Measurements from ENCODE around the gene CHGA. TPM values are rescaled to one million over a fixed set of nuclear protein-coding genes. Genes with fewer than 3 reads are reported as not detected.

CHGA gene
- total RNA-seq, 2 experiments from 2014 or later: not detected

DNA sequence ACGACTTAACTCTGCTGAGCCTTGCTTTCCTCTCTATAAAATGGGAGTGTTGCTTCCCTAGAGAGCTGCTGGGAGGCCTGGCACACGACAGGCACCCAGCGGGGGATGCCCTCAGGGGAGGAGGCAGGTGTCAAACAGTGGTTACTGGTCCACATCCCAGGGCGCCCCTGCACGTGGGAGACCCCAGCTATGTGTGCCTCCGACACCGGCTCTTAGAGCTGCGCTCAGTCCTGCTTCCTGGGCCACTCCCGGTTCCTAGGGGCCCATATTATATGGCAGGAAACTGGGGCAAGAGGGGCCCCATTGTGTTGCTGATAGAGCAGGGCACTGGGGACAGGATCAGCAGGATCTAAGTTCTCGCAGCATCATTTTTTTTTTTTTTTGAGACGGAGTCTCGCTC lies 47.3 kb downstream of the CHGA start:
- CTCF ChIA-PET: interaction anchor here (0.5 kb wide), 1 partner anchor 203 kb away, joined by 4 read pairs; no protein-coding TSS in a partner anchor
- POLR2A ChIA-PET: no interaction called here

DNA sequence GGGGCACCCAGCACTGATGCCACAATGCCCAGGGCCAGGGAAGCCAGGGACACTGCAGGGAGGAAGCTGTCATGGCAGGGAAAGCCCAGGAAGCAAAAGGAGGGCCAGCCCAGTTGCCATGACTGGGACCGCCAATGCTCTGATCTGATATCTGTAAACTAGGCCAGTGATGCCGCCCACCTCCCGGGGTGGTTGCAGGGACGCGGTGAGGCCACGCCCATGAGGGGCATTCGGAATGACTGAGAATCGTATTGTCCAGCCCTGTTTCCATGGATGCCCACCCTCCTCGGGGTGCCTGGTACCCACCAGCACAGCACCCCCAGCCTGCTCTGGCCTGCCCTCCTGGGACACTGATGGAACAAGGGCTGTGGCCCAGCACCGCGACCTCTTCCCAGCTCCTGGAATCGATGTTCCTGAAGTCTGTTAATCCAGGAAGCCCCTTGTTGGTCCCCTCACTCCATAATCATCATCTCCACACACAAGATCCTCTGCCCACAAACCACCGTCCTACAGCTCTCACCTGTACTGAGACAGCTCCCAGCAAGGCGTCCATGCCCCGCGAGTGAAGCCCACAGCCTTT lies 48.7 kb downstream of the CHGA start:
- ChIA-PET POLR2A (no interaction called here), CTCF (no interaction called here)

DNA sequence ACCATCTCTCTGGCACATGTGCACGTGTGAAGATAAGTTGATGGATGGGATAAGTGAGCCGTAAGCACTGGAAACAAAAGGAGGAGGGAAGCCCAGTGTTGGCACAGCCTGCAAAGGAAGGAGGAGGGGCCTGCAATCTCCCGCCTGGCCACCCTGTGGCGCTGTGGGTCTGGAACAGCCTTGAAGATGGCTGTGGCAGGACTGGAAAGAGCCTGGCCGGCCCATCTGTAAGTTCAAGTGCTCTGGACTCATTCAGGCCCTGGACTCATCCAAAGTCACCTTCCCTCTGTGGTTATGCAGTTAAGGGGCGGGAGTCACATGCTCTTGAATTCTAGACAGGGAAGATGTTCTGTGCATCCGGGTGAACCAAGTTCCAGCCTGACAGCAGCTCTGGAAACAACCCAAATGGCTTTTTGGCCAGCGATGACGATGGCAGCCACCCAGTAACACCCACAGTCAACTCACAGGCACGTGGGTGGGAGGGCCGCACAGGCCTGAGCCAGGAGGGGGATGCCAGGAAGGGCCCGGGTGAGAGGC lies 50.4 kb downstream of the CHGA start:
- POLR2A ChIA-PET: no interaction called here
- CTCF ChIA-PET: no interaction called here

DNA sequence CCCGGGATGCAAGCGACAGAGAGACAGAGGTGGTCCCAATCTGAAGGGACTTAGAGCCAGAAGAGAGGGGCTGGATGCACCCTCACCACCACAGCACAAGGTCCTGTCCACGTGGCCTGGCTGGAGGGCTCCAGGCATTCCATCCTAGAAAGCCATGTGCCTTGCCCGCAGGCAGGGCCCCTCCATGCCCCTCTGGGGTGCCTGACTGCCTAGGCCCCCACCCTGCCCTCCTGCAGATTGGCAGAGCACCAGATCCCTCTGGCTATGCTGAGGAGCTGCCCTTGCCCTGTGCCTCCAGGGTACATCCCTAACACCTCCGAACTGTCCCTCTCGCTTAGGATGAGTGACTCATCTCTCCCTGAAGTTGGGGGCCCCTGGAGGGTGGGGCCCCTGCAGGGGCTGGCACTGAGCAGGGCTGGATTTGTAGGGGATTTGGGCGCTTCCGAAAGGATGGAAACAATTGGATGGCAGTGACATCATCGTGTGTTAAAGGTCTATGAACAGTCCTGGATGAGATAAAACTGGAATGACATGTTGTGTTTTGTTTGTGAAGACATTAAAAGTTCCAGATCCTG lies 50.9 kb downstream of the CHGA start:
- CTCF ChIA-PET: interaction anchor here (1.0 kb wide), 1 partner anchor 13 kb away, joined by 3 read pairs; no protein-coding TSS in a partner anchor

DNA sequence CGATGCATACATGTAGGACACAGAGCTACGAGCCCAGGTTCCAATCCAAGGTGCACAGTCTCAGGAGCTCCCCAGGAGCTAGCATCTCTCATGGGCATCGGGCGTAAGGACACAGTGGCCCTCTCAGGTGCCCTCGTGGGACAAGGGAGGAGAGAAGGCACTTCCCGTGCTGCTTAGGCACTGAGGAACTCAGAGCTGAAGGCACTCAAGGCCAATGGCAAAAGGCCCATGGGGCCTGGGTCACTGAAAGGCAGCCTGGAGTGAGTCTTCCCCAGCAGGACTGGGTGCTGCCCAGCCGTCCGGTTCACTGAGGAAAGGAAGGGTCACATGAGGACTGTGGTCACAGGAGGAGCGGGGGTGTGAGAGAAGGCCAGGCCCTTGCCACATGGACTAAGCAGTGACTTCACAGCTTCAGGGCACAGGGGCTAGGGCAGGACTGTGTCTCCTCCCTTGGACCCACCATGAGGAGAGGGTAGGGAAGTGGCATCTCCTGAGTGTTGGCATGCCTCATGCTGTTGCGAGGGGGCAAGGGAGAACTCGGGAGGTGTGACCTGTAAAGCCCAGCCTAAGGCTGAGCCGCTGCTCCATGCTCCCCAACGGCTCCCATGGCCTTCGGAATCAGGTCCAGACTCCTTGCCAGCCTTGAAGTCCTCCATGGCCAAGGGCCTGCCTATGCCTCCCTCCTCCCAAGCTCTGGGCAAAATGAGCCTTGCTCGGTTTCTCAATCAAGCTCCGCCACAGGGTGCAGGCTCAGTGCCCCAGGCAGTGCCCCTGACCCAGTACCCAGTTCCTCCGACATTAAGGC lies 51.8 kb downstream of the CHGA start:
- ChIA-PET CTCF (interaction anchor here (1.0 kb wide), 1 partner anchor 12 kb away, joined by 3 read pairs; no protein-coding TSS in a partner anchor), POLR2A (no interaction called here)

More for the DNA sequence above, 50.9 kb downstream of the CHGA start:
- POLR2A ChIA-PET: no interaction called here

DNA sequence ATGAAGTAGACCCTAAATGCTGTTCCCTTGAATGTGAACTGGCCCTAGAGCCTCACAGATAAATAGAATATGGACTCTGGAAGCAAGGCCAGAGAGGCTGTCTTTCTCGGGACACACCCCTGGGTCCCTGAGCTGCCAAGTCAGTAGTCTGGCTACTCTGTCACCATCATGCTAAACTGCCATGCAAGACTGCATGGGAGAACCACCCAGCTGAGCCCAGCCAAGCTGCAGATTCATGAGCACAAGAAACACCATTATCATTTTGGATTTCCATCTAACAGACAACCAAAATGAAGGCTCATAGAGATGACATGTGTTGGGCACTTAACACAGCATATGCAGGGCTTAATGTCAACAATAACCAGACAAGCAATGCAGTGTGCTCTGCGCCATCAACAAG lies 53.3 kb downstream of the CHGA start:
- ChIA-PET CTCF (no interaction called here), POLR2A (no interaction called here)

DNA sequence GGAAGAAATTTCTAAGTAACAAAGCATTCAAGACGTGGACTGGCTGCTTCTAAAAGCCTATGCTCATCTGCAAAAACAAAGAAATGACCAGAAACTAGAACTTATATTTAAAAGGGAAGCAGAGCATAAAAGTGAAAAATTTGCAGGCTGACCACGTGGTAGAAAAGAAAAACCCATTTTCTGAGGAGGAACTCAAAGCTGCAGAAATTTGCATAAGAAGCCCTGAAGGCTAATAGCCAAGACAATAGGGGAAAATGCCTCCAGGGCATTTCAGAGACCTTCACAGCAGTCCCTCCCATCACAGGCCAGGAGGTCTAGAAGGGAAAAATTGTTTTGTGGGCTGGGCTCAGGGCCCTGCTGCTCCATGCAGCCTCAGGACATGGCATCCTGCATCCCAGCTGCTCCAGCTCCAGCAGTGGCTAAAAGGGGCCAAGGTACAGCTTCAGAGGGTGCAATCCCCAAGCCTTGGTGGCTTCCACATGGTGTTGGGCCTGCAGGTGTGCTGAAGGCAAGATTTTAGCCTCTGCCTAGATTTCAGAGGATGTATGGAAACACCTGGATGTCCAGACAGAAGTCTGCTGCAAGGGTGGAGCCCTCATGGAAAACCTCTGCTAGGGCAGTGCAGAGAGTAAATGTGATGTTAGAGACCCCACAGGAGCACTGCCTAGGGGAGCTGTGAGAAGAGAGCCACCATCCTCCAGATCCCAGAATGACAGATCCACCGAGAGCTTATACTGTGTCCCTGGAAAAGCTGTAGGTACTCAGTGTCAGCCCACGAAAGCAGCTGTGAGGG lies 55.5 kb downstream of the CHGA start:
- POLR2A ChIA-PET: no interaction called here

DNA sequence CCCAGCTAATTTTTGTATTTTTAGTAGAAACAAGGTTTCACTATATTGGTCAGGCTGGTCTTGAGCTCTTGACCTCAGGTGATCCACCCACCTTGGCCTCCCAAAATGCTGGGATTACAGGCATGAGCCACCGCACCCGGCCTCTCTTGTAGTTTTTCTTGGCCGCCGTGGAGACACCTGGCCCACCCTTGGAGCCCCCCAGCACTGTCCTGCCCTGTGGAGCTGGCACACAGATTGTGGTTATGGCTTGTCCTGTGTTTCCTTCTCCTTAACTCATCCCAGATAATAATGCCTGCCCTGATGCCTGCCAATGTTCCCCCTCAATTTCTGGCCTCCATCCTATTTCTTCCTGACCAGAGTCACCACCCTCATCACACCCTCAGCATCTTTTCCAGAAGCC lies 57.9 kb downstream of the CHGA start:
- CTCF ChIA-PET: no interaction called here
- POLR2A ChIA-PET: no interaction called here

More for the DNA sequence above, 55.5 kb downstream of the CHGA start:
- CTCF ChIA-PET: no interaction called here

DNA sequence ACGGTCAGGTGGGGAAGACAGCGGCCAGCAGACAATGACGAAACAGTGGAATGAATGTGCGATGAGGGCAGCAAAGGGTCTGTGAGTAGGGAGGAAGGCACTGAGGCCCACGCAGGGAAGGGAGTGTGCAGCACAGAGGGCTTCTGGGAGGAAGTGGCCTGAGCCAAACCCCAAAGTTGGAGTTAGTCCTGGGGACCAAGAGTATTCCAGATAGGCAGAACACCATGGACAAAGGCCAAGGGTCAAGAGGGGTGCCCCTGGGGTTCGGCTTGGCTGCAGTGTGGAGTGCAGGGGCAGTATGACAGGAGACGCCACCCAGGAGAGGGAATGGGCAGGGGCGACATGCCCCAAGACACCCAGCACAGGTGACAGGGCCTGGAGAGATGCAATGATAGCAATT lies 58.8 kb downstream of the CHGA start:
- ChIA-PET CTCF (no interaction called here), POLR2A (no interaction called here)

DNA sequence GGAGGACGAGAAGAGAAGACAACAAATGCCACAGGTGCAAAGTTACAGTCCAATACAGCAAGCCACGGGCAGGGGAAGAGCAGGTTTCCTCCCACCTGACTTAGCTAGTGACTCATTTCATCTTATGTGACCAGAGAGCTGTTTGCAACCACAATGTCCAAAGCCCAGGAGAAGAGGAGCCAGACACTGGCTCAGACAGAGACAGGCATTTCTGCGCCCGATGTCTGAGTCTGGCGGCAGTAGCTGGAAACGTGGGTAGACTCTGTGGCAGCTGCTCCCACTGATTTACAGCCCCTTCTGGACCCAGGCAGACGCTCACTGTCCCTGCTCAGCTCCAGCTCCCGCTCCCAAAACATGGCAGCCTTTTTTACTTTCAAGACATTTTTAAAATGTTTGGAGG lies 60.0 kb downstream of the CHGA start:
- ChIA-PET CTCF (no interaction called here), POLR2A (no interaction called here)

DNA sequence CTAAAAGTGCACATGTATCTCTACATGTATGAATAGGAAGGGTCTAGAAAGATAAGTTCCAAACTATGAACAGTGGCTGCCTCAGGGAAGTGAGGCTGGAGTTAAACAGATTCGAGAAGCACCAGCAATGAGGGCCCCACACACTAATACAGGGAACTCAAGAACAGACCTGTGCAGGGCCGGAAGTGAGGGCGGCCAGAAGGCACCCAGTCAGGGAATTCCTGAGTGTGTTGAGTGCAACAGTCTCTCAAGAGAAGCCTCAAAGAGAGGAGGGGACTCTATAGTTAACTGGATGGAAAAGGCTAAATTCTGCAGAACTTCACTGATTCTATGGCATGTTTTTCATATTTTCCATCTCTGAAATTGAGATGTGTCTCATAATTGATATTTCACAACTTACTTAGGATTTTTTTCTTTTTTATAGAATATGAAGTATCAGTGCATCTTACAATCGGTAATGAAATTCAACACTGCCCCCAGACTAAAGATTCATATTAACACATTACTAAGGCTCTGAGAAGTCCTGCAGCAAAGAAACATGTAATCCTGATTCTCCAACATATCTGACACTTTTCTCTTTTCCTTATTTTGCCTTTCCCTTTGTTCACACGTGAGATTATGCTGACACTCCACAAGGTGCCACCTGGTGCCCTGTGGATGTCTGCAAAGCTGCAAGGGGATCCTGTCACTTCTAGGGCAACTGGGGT lies 61.3 kb downstream of the CHGA start:
- CTCF ChIA-PET: no interaction called here
- POLR2A ChIA-PET: no interaction called here

Other genes starting within 250 kb of the CHGA start
- under 1 TPM; 0.29 to 0.36 TPM for gene LGMN, start 174.5 kb upstream of the CHGA start, total RNA-seq
- 10 to 100 TPM; 16.2 to 17.2 TPM for gene GOLGA5, start 128.8 kb upstream of the CHGA start, total RNA-seq
- gene ITPK1, start 192.8 kb downstream of the CHGA start, total RNA-seq: 10 to 100 TPM; 65.7 to 73.0 TPM

Measured in activated CD8-positive, alpha-beta memory T cell treated with anti-CD3 and anti-CD28 coated beads for 36 hours (primary cell).